ENCODE data around the gene SPTBN4.
"Not testable (repeated sequence)": the region's sequence is repeated elsewhere in the genome, so short reads cannot be mapped to it uniquely, and the experiment has no call there.

The SPTBN4 gene

DNA sequence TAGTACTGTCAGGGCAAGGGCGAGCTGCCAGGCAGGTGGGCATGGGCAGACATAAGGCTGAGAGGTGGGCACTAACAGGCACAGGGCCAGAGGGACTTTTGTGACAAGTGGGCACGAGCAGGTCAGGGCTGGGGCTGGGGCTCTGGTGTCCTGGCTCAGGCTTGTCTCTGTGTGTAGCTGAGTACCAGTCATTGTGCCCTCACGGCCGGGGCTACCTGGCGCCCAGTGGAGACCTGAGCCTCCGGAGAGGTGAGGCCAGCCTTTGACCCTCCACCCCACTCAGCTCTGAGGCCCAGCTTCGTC lies 155.9 kb downstream of the SPTBN4 start:
- WGBS, result 90% methylated on average over 7 of the region's 7 CpGs
- H3K18ac ChIP-seq (ENCODE audit: low read depth in 1 of 2, low read length in 2 of 2), result no peak overlapping the region
- H2AFZ ChIP-seq (ENCODE audit: low read depth, low read length), result no peak overlapping the region
- peaks cover 2% of the 10 kb centered on the region for H3K79me1 ChIP-seq (replicated peaks; ENCODE audit: low read length, poor library complexity, severe bottlenecking)
- H3K4me1 ChIP-seq (ENCODE audit: control insufficient read depth, insufficient read depth, low read depth, low read length), result peaks cover 20% of the 10 kb centered on the region
- H3K4ac ChIP-seq (ENCODE audit: low read depth in 1 of 2, low read length in 2 of 2), result no peak overlapping the region
- H3K9ac ChIP-seq (ENCODE audit: low read length), result no peak overlapping the region
- no peak overlapping the region for H3K4me3 ChIP-seq (ENCODE audit: insufficient read depth in 1 of 2, low read depth in 1 of 2, low read length in 2 of 2)
- H4K8ac ChIP-seq (ENCODE audit: low read length), result no peak overlapping the region
- DNase-seq, result no peak
- no peak overlapping the region for H3K23ac ChIP-seq (ENCODE audit: low read length in 2 of 2)
- no peak overlapping the region for H2BK5ac ChIP-seq (ENCODE audit: low read depth, low read length, poor library complexity, severe bottlenecking)
- no peak overlapping the region for H2BK12ac ChIP-seq (ENCODE audit: low read length in 2 of 2)
- no peak overlapping the region for H4K91ac ChIP-seq (ENCODE audit: low read length)
- H3K27ac ChIP-seq (ENCODE audit: low read length, poor library complexity, severe bottlenecking), result peak overlapping the region; percentile 1
- H3K14ac ChIP-seq (ENCODE audit: low read length in 2 of 2), result no peak overlapping the region
- no peak overlapping the region for H3K4me2 ChIP-seq (ENCODE audit: low read length, poor library complexity, severe bottlenecking)
- peak overlapping the region; percentile 4 for H2AK5ac ChIP-seq (ENCODE audit: low read length, severe bottlenecking)
- no peak overlapping the region for H2BK15ac ChIP-seq (ENCODE audit: low read depth, poor library complexity, severe bottlenecking)
- no peaks in the 10 kb centered on the region for H3K27me3 ChIP-seq (ENCODE audit: control insufficient read depth in 1 of 2, insufficient read depth in 1 of 2, low read length in 2 of 2)
- peaks cover 44 to 50% of the 10 kb centered on the region in 2 experiments for H3K36me3 ChIP-seq (ENCODE audit: control insufficient read depth in 1 of 2, insufficient read depth in 2 of 2, low read depth in 1 of 2, low read length in 2 of 2)
- H3K9me3 ChIP-seq (ENCODE audit: control insufficient read depth, low read length), result no peaks in the 10 kb centered on the region
- H2BK120ac ChIP-seq (ENCODE audit: low read depth, low read length), result no peak overlapping the region

DNA sequence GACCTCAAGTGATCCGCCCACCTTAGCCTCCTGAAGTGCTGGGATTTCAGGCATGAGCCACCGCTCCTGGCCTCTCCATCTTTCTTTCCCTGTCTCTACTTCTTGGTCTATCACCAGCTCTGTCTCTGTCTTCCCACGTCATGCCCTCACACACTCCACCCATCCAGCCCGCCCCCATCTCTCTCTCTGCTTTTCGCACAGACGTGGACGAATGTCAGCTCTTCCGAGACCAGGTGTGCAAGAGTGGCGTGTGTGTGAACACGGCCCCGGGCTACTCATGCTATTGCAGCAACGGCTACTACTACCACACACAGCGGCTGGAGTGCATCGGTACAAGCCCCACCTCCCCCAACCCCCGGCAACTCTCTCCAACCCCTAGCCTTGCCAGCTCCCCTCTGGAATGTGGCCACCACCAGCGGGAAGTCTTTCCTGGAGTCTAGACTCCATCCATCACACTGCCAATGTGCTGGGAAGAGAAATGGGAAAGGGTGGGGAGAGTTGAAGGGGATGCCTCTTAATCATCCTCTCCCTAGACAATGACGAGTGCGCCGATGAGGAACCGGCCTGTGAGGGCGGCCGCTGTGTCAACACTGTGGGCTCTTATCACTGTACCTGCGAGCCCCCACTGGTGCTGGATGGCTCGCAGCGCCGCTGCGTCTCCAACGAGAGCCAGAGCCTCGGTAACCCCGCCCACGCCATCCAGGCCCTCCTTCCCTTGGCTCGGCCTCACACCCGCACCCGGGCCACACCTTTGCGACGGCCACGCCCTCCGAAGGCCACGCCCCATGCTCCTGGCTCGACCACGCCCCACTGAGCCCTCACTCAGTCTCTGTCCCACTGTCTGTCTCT lies 156.8 kb downstream of the SPTBN4 start:
- Histone ChIP-seq H3K27me3 (ENCODE audit: control insufficient read depth in 1 of 2, insufficient read depth in 1 of 2, low read length in 2 of 2) (no peaks in the 10 kb centered on the region), H2BK12ac (ENCODE audit: low read length in 2 of 2) (no peak overlapping the region), H2BK5ac (ENCODE audit: low read depth, low read length, poor library complexity, severe bottlenecking) (peak overlapping the region; percentile 46), H3K18ac (ENCODE audit: low read depth in 1 of 2, low read length in 2 of 2) (peak overlapping the region in 1 of 2 experiments; percentile 46), H3K9ac (ENCODE audit: low read length) (no peak overlapping the region), H3K9me3 (ENCODE audit: control insufficient read depth, low read length) (no peaks in the 10 kb centered on the region), H3K4me1 (ENCODE audit: control insufficient read depth, insufficient read depth, low read depth, low read length) (peaks cover 20% of the 10 kb centered on the region), H3K23ac (ENCODE audit: low read length in 2 of 2) (no peak overlapping the region), H3K36me3 (ENCODE audit: control insufficient read depth in 1 of 2, insufficient read depth in 2 of 2, low read depth in 1 of 2, low read length in 2 of 2) (peaks cover 46 to 52% of the 10 kb centered on the region in 2 experiments), H2AK5ac (ENCODE audit: low read length, severe bottlenecking) (peak overlapping the region; percentile 59), H3K4me3 (ENCODE audit: insufficient read depth in 1 of 2, low read depth in 1 of 2, low read length in 2 of 2) (no peak overlapping the region), H3K4ac (ENCODE audit: low read depth in 1 of 2, low read length in 2 of 2) (no peak overlapping the region), H4K8ac (ENCODE audit: low read length) (peak overlapping the region; percentile 82), H2BK15ac (ENCODE audit: low read depth, poor library complexity, severe bottlenecking) (no peak overlapping the region), H2BK120ac (ENCODE audit: low read depth, low read length) (no peak overlapping the region), H3K27ac (ENCODE audit: low read length, poor library complexity, severe bottlenecking) (peak overlapping the region; percentile 78), H3K4me2 (ENCODE audit: low read length, poor library complexity, severe bottlenecking) (peak overlapping the region; percentile 65), H2AFZ (ENCODE audit: low read depth, low read length) (peak overlapping the region; percentile 7), H3K14ac (ENCODE audit: low read length in 2 of 2) (peak overlapping the region in 1 of 2 experiments; percentile 79), H4K91ac (ENCODE audit: low read length) (peak overlapping the region; percentile 32), H3K79me1 (replicated peaks; ENCODE audit: low read length, poor library complexity, severe bottlenecking) (peaks cover 2% of the 10 kb centered on the region)
- WGBS, result 24% methylated on average over 24 of the region's 41 CpGs
- DNase-seq, result peak; percentile 69

DNA sequence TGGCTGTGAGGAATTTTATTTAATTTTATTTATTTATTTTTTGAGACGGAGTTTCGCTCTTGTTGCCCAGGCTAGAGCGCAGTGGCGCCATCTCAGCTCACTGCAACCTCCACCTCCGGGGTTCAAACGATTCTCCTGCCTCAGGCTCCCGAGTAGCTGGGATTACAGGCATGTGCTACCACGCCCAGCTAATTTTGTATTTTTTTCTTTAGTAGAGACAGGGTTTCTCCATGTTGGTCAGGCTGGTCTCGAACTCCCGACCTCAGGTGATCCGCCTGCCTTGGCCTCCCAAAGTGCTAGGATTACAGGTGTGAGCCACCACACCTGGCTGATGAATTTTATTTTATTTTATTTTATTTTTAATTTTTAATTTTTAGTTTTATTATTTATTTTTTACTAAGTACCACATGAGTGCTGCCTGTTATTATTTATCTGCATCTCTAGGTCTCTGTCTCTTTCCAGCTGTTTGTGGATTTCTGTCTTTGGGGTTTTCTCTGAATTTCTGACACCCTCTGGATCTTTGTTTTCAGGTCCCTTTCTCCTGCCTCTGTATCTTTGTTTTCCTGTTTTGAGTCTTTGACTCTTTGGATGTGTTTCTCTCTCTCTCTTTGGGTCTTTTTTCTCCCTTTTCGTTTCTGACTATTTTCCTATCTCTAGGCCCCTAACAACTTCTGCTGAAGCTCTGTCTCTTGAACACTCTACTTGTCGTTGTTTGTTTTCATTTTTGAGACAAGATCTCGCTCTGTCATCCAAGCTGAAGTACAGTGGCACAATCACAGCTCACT lies 157.8 kb downstream of the SPTBN4 start:
- not testable (repeated sequence) for H3K23ac ChIP-seq (ENCODE audit: low read length in 2 of 2); H3K18ac ChIP-seq (ENCODE audit: low read depth in 1 of 2, low read length in 2 of 2); H2AFZ ChIP-seq (ENCODE audit: low read depth, low read length); H3K4ac ChIP-seq (ENCODE audit: low read depth in 1 of 2, low read length in 2 of 2); DNase-seq; H2BK12ac ChIP-seq (ENCODE audit: low read length in 2 of 2); H3K79me1 ChIP-seq (replicated peaks; ENCODE audit: low read length, poor library complexity, severe bottlenecking); H2BK120ac ChIP-seq (ENCODE audit: low read depth, low read length); H4K8ac ChIP-seq (ENCODE audit: low read length); H3K9ac ChIP-seq (ENCODE audit: low read length); H2BK5ac ChIP-seq (ENCODE audit: low read depth, low read length, poor library complexity, severe bottlenecking); H3K9me3 ChIP-seq (ENCODE audit: control insufficient read depth, low read length); H3K14ac ChIP-seq (ENCODE audit: low read length in 2 of 2); H2BK15ac ChIP-seq (ENCODE audit: low read depth, poor library complexity, severe bottlenecking); H3K27me3 ChIP-seq (ENCODE audit: control insufficient read depth in 1 of 2, insufficient read depth in 1 of 2, low read length in 2 of 2); H3K4me3 ChIP-seq (ENCODE audit: insufficient read depth in 1 of 2, low read depth in 1 of 2, low read length in 2 of 2); H2AK5ac ChIP-seq (ENCODE audit: low read length, severe bottlenecking); H4K91ac ChIP-seq (ENCODE audit: low read length)
- H3K36me3 ChIP-seq (ENCODE audit: control insufficient read depth in 1 of 2, insufficient read depth in 2 of 2, low read depth in 1 of 2, low read length in 2 of 2), result peaks cover 37 to 55% of the 10 kb centered on the region in 2 experiments
- H3K4me2 ChIP-seq (ENCODE audit: low read length, poor library complexity, severe bottlenecking), result peak overlapping the region; percentile 65
- H3K27ac ChIP-seq (ENCODE audit: low read length, poor library complexity, severe bottlenecking), result peak overlapping the region; percentile 73
- peaks cover 20% of the 10 kb centered on the region for H3K4me1 ChIP-seq (ENCODE audit: control insufficient read depth, insufficient read depth, low read depth, low read length)
- WGBS, result 84% methylated on average over 11 of the region's 14 CpGs

DNA sequence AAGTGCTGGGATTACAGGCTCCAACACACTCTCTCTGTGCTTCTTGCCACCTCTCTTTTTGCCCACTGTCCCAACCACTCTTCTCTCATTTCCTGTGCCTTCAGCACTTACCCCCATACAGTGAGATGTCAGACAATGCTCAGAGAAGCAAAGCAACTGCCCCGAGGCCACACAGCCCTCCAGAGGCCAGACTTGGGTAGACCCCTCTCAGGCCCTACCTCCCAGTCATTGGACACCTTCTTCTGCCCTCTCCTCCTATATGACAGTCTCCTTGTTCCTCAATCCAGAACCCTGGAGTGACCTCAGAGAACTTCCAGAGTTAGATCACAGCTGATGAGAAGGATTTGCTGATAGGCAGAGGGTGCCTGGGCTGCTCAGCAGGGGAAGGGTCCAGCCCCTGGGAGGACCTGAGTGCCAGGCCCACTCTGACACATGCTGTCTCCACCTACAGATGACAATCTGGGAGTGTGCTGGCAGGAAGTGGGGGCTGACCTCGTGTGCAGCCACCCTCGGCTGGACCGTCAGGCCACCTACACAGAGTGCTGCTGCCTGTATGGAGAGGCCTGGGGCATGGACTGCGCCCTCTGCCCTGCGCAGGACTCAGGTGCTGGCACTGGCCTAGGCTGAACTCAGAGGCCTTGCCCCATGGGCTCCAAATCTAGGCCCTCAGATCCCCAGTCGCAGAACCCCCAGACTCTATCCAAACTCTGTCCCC lies 158.8 kb downstream of the SPTBN4 start:
- Histone ChIP-seq H3K36me3 (ENCODE audit: control insufficient read depth in 1 of 2, insufficient read depth in 2 of 2, low read depth in 1 of 2, low read length in 2 of 2) (peaks cover 31 to 52% of the 10 kb centered on the region in 2 experiments), H3K27me3 (ENCODE audit: control insufficient read depth in 1 of 2, insufficient read depth in 1 of 2, low read length in 2 of 2) (no peaks in the 10 kb centered on the region), H3K18ac (ENCODE audit: low read depth in 1 of 2, low read length in 2 of 2) (no peak overlapping the region), H3K23ac (ENCODE audit: low read length in 2 of 2) (no peak overlapping the region), H3K9me3 (ENCODE audit: control insufficient read depth, low read length) (no peaks in the 10 kb centered on the region), H2BK12ac (ENCODE audit: low read length in 2 of 2) (no peak overlapping the region), H3K27ac (ENCODE audit: low read length, poor library complexity, severe bottlenecking) (no peak overlapping the region), H4K8ac (ENCODE audit: low read length) (no peak overlapping the region), H2BK15ac (ENCODE audit: low read depth, poor library complexity, severe bottlenecking) (no peak overlapping the region), H2BK120ac (ENCODE audit: low read depth, low read length) (no peak overlapping the region), H3K4me3 (ENCODE audit: insufficient read depth in 1 of 2, low read depth in 1 of 2, low read length in 2 of 2) (no peak overlapping the region), H3K4me1 (ENCODE audit: control insufficient read depth, insufficient read depth, low read depth, low read length) (peaks cover 22% of the 10 kb centered on the region), H3K79me1 (replicated peaks; ENCODE audit: low read length, poor library complexity, severe bottlenecking) (peaks cover 2% of the 10 kb centered on the region), H3K14ac (ENCODE audit: low read length in 2 of 2) (no peak overlapping the region), H2AFZ (ENCODE audit: low read depth, low read length) (no peak overlapping the region), H2AK5ac (ENCODE audit: low read length, severe bottlenecking) (no peak overlapping the region), H3K4me2 (ENCODE audit: low read length, poor library complexity, severe bottlenecking) (no peak overlapping the region), H2BK5ac (ENCODE audit: low read depth, low read length, poor library complexity, severe bottlenecking) (no peak overlapping the region), H3K4ac (ENCODE audit: low read depth in 1 of 2, low read length in 2 of 2) (no peak overlapping the region), H3K9ac (ENCODE audit: low read length) (no peak overlapping the region), H4K91ac (ENCODE audit: low read length) (peak overlapping the region; percentile 22)
- 76% methylated on average over 7 of the region's 7 CpGs for WGBS
- DNase-seq, result no peak
